ENCODE data around the gene SLC22A5.

DNA sequence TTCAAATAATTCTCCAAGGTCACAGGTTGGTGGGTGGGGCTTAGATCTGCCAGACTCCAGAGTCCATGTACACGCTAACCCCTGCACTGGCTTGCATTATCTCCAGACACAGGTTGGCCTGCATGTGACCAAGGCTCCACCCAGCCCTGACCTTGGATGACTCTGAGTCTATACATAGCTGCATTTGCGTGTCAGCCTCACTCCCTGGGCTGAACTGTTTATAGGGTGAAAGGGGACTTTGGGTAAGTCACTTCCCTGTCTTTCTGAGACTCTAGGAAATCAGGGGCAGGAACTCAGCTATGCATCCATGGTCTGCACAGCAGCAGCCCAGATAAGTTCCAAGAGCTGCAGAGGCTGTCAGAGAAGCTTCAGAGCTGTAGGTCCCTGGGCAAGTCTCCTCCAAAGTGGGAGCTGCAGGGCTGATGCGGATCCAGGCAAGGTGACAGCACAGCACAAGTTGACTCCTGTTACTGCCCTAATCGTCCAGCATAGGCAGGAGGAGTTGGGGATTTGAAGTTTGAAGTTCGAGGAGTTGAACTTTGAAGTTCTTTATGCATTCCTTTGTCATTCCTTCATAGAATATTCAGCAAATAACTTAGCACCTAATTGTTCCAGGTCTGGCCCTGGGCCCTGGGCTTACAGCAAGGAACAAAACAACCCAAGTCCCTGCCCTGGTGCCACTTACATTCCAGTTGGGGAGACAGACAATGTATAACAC is 53.4 kb downstream of the SLC22A5 start:
- no peak for TF ChIP-seq EGR1 (IDR thresholded peaks at IDR 0.05; ENCODE audit: borderline replicate concordance, low read depth, low read length)
- TF ChIP-seq, protein P1, sequence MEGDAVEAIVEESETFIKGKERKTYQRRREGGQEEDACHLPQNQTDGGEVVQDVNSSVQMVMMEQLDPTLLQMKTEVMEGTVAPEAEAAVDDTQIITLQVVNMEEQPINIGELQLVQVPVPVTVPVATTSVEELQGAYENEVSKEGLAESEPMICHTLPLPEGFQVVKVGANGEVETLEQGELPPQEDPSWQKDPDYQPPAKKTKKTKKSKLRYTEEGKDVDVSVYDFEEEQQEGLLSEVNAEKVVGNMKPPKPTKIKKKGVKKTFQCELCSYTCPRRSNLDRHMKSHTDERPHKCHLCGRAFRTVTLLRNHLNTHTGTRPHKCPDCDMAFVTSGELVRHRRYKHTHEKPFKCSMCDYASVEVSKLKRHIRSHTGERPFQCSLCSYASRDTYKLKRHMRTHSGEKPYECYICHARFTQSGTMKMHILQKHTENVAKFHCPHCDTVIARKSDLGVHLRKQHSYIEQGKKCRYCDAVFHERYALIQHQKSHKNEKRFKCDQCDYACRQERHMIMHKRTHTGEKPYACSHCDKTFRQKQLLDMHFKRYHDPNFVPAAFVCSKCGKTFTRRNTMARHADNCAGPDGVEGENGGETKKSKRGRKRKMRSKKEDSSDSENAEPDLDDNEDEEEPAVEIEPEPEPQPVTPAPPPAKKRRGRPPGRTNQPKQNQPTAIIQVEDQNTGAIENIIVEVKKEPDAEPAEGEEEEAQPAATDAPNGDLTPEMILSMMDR (IDR thresholded peaks at IDR 0.05; ENCODE audit: control extremely low read depth in 1 of 3, insufficient read depth in 1 of 3, low read depth in 1 of 3, low read length in 3 of 3), result no peak

All from H1 (cell line).